Measurements from ENCODE around the gene LRIG1. TPM values are rescaled to one million over a fixed set of nuclear protein-coding genes. Genes with fewer than 3 reads are reported as not detected.

Gene LRIG1
- total and polyA plus RNA-seq, 10 of the 15 experiments (the other 5 are each of a cell fraction or from before 2014, with no cell fraction given): 0.84 to 16.4 (median 8.1) TPM

DNA sequence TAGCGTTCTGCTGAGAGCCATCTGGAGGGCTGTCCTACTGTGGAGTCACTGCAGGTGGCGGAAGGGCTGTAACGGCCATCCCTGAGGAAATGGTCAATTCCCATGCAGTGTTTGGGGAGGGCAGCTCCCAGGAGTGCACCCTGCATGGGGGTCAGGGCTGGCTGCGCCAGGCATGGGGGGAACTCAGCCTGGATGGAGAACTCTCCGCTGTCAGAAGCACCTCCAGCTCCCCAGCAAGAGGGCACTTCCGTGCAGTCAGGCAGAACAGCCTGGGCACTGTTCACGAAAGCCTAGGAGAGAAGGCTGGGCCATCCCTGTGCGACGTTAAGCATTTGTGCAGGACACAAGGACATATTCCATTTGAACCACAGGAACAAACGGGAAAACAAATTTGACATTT, 105.2 kb downstream of the LRIG1 start:
- H3K27ac ChIP-seq (ENCODE audit: control insufficient read depth, insufficient read depth): no peak overlapping the region
- H4K20me1 ChIP-seq (ENCODE audit: control insufficient read depth, insufficient read depth): no peaks in the 10 kb centered on the region
- no peaks in the 10 kb centered on the region for H3K9me3 ChIP-seq (replicated peaks; ENCODE audit: control insufficient read depth, insufficient read depth, low read length)
- H3K27me3 ChIP-seq (replicated peaks in 1 of 2; ENCODE audit: control insufficient read depth in 2 of 2, insufficient read depth in 2 of 2, low read length in 1 of 2): no peaks in the 10 kb centered on the region
- intact Hi-C loops (cut with micrococcal nuclease; ENCODE audit: unreplicated experiment): no loop called here
- DNase-seq (ENCODE audit: low read depth, low spot score) (no peak), FAIRE-seq (no peak), ATAC-seq (no peak)
- CTCF ChIA-PET: no interaction called here
- peaks cover 10% of the 10 kb centered on the region for H3K4me1 ChIP-seq (ENCODE audit: control insufficient read depth, insufficient read depth, low read length)
- in situ Hi-C loops (cut with MboI): no loop called here
- SMC1A ChIA-PET (ENCODE audit: uncharacterized antibody, unreplicated experiment): no interaction called here
- 79% methylated on average over 10 of the region's 10 CpGs for WGBS (ENCODE audit: insufficient coverage, insufficient replicate concordance, low lambda C conversion rate, missing lambda C conversion rate)
- BruUV-seq (replicated peaks): no TSS peak
- H3K36me3 ChIP-seq (ENCODE audit: control insufficient read depth in 2 of 2, insufficient read depth in 2 of 2, low read length in 1 of 2): no peaks in the 10 kb centered on the region; a peak in 2 of 4 replicates
- no peaks in the 10 kb centered on the region for H3K79me2 ChIP-seq (ENCODE audit: control insufficient read depth, insufficient read depth, low read length)
- RAD21 ChIA-PET (ENCODE audit: unreplicated experiment): no interaction called here
- no peak overlapping the region for H2AFZ ChIP-seq (ENCODE audit: control insufficient read depth, low read depth, low read length)
- POLR2A ChIA-PET: no interaction called here
- no peak overlapping the region for H3K4me3 ChIP-seq
- TF ChIP-seq JUNB (IDR thresholded peaks at IDR 0.05) (no peak), MYB (IDR thresholded peaks at IDR 0.05; ENCODE audit: borderline replicate concordance, low read depth, low read length) (no peak), ETV6 (conservative IDR thresholded peaks at IDR 0.05 in 1 of 2, IDR thresholded peaks at IDR 0.05 in 1 of 2; ENCODE audit: borderline replicate concordance in 1 of 2, low read depth in 1 of 2) (no peak), RELA (IDR thresholded peaks at IDR 0.05; ENCODE audit: borderline replicate concordance, partially characterized antibody) (no peak), YBX1 (IDR thresholded peaks at IDR 0.05) (no peak), PAX8 (IDR thresholded peaks at IDR 0.05) (no peak), ZNF274 (IDR thresholded peaks at IDR 0.05; ENCODE audit: insufficient read depth, insufficient read length) (no peak), ZZZ3 (IDR thresholded peaks at IDR 0.05; ENCODE audit: control insufficient read depth, insufficient read length, low read depth) (no peak), TCF3 (IDR thresholded peaks at IDR 0.05; ENCODE audit: borderline replicate concordance, insufficient read depth, low read depth, low read length) (no peak), IKZF2 (IDR thresholded peaks at IDR 0.05) (no peak), STAT1 (conservative IDR thresholded peaks at IDR 0.05) (no peak), STAT3 (IDR thresholded peaks at IDR 0.05; ENCODE audit: low read depth, low read length) (no peak), EED (IDR thresholded peaks at IDR 0.05; ENCODE audit: low read depth) (no peak), CHD1 (IDR thresholded peaks at IDR 0.05; ENCODE audit: low read depth, low read length) (no peak)
- TF ChIP-seq, protein P1, sequence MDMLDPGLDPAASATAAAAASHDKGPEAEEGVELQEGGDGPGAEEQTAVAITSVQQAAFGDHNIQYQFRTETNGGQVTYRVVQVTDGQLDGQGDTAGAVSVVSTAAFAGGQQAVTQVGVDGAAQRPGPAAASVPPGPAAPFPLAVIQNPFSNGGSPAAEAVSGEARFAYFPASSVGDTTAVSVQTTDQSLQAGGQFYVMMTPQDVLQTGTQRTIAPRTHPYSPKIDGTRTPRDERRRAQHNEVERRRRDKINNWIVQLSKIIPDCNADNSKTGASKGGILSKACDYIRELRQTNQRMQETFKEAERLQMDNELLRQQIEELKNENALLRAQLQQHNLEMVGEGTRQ (IDR thresholded peaks at IDR 0.05; ENCODE audit: borderline replicate concordance, low read depth, low read length): no peak
- TF ChIP-seq, protein P2, sequence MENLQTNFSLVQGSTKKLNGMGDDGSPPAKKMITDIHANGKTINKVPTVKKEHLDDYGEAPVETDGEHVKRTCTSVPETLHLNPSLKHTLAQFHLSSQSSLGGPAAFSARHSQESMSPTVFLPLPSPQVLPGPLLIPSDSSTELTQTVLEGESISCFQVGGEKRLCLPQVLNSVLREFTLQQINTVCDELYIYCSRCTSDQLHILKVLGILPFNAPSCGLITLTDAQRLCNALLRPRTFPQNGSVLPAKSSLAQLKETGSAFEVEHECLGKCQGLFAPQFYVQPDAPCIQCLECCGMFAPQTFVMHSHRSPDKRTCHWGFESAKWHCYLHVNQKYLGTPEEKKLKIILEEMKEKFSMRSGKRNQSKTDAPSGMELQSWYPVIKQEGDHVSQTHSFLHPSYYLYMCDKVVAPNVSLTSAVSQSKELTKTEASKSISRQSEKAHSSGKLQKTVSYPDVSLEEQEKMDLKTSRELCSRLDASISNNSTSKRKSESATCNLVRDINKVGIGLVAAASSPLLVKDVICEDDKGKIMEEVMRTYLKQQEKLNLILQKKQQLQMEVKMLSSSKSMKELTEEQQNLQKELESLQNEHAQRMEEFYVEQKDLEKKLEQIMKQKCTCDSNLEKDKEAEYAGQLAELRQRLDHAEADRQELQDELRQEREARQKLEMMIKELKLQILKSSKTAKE (IDR thresholded peaks at IDR 0.05; ENCODE audit: low read depth, poor library complexity, severe bottlenecking): no peak
- TF ChIP-seq, protein P3, sequence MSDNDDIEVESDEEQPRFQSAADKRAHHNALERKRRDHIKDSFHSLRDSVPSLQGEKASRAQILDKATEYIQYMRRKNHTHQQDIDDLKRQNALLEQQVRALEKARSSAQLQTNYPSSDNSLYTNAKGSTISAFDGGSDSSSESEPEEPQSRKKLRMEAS (IDR thresholded peaks at IDR 0.05; ENCODE audit: low read depth, low read length): no peak
- no peak overlapping the region for H3K9ac ChIP-seq (ENCODE audit: control insufficient read depth, insufficient read depth, low read length)
- no peak overlapping the region for H3K4me2 ChIP-seq (ENCODE audit: control insufficient read depth, insufficient read depth)
